Dedifferentiated amniotic fluid mesenchymal stem cell (primary cell): ENCODE data around the gene SLC26A4.
A peak's percentile ranks its signal among the peaks of the same experiment; 100 is the strongest.

Experiments
- DNase-seq: peaks from one replicate; pipeline ENCODE4 v3.0.0-alpha.2; 2016; ENCODE audit errors: extremely low spot score

The SLC26A4 gene

GRCh38 chr7:107697321-107698049, 36.9 kb downstream of the SLC26A4 start:
- DNase-seq = no peak

- DNase-seq = no peak
These were observed 39.9 kb downstream of the SLC26A4 start for GRCh38 chr7:107700570-107700969.

GRCh38 chr7:107701191-107701590, 40.6 kb downstream of the SLC26A4 start:
- DNase-seq = no peak

- DNase-seq = no peak
These were observed 42.6 kb downstream of the SLC26A4 start for GRCh38 chr7:107703219-107703618.

GRCh38 chr7:107703872-107704271, 43.2 kb downstream of the SLC26A4 start:
- DNase-seq = no peak

- no peak for DNase-seq
These were observed 48.3 kb downstream of the SLC26A4 start for GRCh38 chr7:107708956-107709355.

GRCh38 chr7:107711301-107711700, 50.7 kb downstream of the SLC26A4 start:
- no peak for DNase-seq

- DNase-seq = no peak
These were observed 51.4 kb downstream of the SLC26A4 start for GRCh38 chr7:107712025-107712424.

- no peak for DNase-seq
These were observed 52.3 kb downstream of the SLC26A4 start for GRCh38 chr7:107712896-107713295.

- DNase-seq = no peak
These were observed 54.9 kb downstream of the SLC26A4 start for GRCh38 chr7:107715531-107715930.

- no peak for DNase-seq
These were observed 58.0 kb downstream of the SLC26A4 start for GRCh38 chr7:107718456-107719193.

- no peak for DNase-seq
These were observed 60.7 kb downstream of the SLC26A4 start for GRCh38 chr7:107721286-107721685.

GRCh38 chr7:107723255-107723654, 62.6 kb downstream of the SLC26A4 start:
- DNase-seq = no peak

GRCh38 chr7:107725138-107725740, 64.6 kb downstream of the SLC26A4 start:
- peak; percentile 46 for DNase-seq

- DNase-seq = no peak
These were observed 65.9 kb downstream of the SLC26A4 start for GRCh38 chr7:107726356-107727130.

GRCh38 chr7:107728276-107728675, 67.6 kb downstream of the SLC26A4 start:
- DNase-seq = no peak

GRCh38 chr7:107742678-107743566, 82.3 kb downstream of the SLC26A4 start:
- DNase-seq = no peak

GRCh38 chr7:107743567-107744344, 83.1 kb downstream of the SLC26A4 start, which contains the start of gene CBLL1:
TSS of gene CBLL1 (plus strand) at chr7:107744142. CDS start at chr7:107744164, 22 bp downstream.
- DNase-seq = peak; percentile 94

GRCh38 chr7:107744345-107744750, 83.7 kb downstream of the SLC26A4 start:
- peak; percentile 19 for DNase-seq

GRCh38 chr7:107746006-107746405, 85.4 kb downstream of the SLC26A4 start:
- DNase-seq = no peak
